SK-MEL-5 (cell line): ENCODE results near the gene ABHD18. TPM values are rescaled to one million over a fixed set of nuclear protein-coding genes. Genes with fewer than 3 reads are reported as not detected.
"Not testable (repeated sequence)": the region's sequence is repeated elsewhere in the genome, so short reads cannot be mapped to it uniquely, and the experiment has no call there.

Source experiments
- DNase-seq: peaks from one replicate; pipeline ENCODE4 v3.0.0-alpha.2; 2016; ENCODE audit warnings: low read depth, low spot score
- in situ Hi-C: cut with HindIII; loops from 2 replicates; pipeline ENCODE4 v1.10.0; 2016; ENCODE audit warnings: low sequenced_read_pairs, high pct_unique_total_duplicates, low pct_unique_long_range_greater_than_20kb
- total RNA-seq: library from RNA; depleted of rRNA; stranded (reverse); fragments of >200 nt; shearing (Covaris generic); gene quantifications from 2 replicates; pipeline ENCODE4 v1.2.3, GENCODE V29; 2014; rRNA removed

Gene ABHD18
- total RNA-seq, 1 experiment from 2014 or later: 4.5 TPM

GRCh38 chr4:128054907-128055306, 89.7 kb downstream of the ABHD18 start:
- in situ Hi-C loops, DNase-seq: not testable (repeated sequence)

DNA sequence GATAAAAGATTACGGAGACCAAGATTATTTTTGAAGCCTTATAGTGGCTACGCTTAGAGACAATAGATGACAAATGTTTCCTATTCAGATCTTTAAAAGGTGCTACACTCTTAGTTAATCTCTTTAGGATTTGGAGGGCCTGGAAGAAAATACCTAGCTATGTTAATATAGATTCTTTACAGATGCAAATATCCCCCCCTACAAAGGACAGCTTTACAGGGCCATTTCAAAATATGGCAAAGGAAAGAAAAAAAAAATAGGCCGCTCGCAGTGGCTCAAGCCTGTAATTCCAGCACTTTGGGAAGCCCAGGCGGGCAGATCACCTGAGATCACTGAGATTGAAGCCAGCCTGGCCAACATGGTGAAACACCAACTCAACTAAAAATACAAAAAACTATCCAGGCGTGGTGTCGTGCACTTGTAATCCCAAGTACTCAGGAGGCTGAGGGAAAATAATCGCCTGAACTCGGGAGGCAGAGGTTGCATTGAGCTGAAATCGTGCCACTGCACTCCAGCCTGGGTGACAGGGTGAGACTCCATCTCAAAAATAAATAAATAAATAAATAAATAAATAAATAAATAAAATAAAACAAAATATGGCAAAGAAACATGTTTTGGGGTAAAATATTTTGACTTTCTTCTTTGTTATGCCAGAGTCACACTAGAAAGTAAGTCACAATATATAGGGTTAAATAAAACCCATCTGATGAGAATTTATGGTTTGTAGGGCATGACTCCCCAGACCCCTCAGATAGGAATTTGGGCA, 90.4 kb downstream of the ABHD18 start:
- in situ Hi-C loops, DNase-seq: not testable (repeated sequence)

DNA sequence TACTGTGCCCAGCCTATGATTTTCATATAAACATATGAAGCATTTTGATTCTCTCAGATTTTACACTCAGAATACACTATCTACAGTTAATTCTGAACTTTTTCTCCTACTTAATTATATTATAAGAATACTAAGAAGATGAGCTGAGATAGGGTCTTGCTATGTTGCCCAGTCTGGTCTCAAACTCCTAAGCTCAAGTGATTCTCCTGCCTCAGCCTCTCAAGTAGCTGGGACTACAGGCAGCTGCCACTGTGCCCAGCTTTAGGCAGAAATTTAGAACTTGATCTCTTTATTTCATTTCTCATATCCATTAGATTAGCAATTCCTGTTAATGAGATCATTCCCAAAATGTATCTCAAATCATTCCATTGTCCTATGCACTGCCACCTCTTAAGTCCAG, 91.2 kb downstream of the ABHD18 start:
- in situ Hi-C loops: no loop called here
- no peak for DNase-seq

GRCh38 chr4:128060121-128060698, 95.0 kb downstream of the ABHD18 start:
- no peak for DNase-seq
- in situ Hi-C loops: no loop called here

DNA sequence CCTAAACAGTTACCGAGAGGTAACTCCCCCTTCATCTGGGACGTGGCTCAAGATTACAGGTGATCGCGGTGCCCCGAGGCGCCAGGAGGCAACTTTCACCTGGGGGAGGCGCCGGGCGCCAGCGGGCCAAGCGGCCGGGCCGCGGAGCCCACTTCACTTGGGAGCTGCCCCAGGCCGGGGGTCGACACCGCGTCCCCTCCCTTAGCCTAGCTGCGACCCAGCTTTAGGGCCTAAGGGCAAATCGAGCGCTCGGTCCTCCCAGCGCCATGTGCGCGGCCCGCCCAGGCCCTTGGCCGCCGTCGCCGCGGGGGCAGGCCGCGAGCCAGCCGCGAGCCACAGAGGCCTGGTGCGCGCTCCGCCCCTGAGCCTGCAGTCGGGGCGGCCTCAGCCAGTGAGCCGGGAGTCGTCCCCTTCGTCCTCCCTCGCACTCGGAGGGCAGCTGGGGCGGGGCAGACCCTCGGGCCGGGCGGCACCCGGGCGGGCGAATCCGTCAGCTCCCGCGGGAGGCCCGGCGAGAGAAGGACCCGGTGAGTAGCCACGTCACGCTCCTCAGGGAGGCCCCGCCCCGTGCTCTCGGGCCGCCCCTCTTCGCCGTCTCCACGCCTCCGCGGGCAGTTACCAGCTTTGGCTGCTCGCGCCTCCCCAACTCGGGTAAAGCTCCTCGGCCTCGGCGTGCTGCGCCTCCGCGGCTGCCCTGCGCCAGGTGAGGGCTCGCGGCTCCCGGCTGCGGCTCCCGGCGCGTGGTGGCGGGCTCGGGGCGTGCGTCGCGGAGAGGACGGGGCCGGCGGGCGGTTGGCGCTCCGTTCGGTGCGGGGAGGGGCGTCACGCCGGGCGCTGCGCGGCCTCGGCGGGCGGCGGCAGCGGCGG, 95.7 kb downstream of the ABHD18 start, which contains the start of gene LARP1B:
Gene LARP1B (plus strand): TSS at position 614 of the 867 bp plus-strand sequence. CDS start 13,640 bp downstream, outside the sequence.
- peak; percentile 87 for DNase-seq
- in situ Hi-C loops: no loop called here

GRCh38 chr4:128061566-128062536, 96.6 kb downstream of the ABHD18 start:
- DNase-seq: peak; percentile 14
- in situ Hi-C loops: no loop called here

GRCh38 chr4:128066453-128066820, 101.2 kb downstream of the ABHD18 start:
- in situ Hi-C loops, DNase-seq: not testable (repeated sequence)

DNA sequence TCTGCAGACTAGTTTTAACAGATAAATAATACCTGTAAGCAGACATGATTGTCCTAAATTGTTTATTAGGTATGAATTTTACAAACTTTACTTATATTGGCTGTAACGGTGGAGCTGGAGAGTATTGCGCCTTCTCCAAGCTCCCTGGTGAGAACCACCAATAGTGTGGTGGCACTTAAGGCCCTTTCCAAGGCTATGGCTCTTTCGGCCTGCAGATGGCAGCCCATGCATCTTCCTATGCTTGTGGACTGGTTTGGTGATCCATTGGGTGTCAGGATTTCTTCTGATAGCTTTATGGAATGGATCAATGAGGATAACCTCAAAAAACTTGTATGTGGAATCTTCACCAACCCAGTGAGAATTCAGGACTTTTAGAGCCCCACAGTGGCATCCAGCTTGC, 103.7 kb downstream of the ABHD18 start:
- peak; percentile 67 for DNase-seq
- in situ Hi-C loops: no loop called here

DNA sequence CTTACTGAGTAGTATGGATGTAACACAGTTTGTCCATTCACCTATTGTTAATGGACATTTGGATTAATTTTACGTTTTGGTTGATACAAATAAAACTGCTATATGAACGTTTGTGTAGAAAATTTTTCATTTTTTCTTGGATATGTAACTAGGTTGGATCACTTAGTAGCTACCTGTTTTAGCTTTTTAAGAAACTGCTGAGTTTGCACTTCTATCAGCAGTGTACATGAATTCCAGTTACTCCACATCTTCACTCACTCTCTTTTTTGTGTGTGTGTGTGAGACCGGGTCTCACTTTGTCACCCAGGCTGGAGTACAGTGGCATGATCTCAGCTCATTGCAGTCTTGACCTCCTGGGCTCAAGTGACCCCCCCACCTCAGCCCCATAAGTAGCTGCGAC, 111.3 kb downstream of the ABHD18 start:
- no peak for DNase-seq
- in situ Hi-C loops: no loop called here

Other genes with a start within 250 kb of the ABHD18 start
- gene SLC25A31, start 235.0 kb upstream of the ABHD18 start, total RNA-seq: not detected in 2 replicates
- gene HSPA4L, start 183.1 kb upstream of the ABHD18 start, total RNA-seq: 5.5 and 6.1 TPM in 2 replicates
- gene PLK4, start 84.5 kb upstream of the ABHD18 start, total RNA-seq: 11.1 and 13.7 TPM in 2 replicates
- gene MFSD8, start 233 bp upstream of the ABHD18 start, total RNA-seq: 12.7 and 20.5 TPM in 2 replicates
- 11.7 and 13.4 TPM in 2 replicates for gene LARP1B, start 95.9 kb downstream of the ABHD18 start, total RNA-seq